ENCODE data around the gene EMILIN2. TPM values are rescaled to one million over a fixed set of nuclear protein-coding genes. Genes with fewer than 3 reads are reported as not detected.

The EMILIN2 gene
- total and polyA plus RNA-seq, 4 donors, result 0.58 to 4.6 (median 1.8) TPM

GRCh38 chr18:2897448-2898185 is 50.8 kb downstream of the EMILIN2 start:
- Histone ChIP-seq H3K36me3 (ENCODE audit: control insufficient read depth in 4 of 4, insufficient read depth in 3 of 4, low read depth in 1 of 4, low read length in 3 of 4) (no peaks in the 10 kb centered on the region), H3K9ac (ENCODE audit: low read depth in 1 of 2, low read length in 2 of 2) (no peak overlapping the region), H3K4me3 (ENCODE audit: low read depth in 1 of 3, low read length in 3 of 3) (no peak overlapping the region), H3K27ac (ENCODE audit: low read depth in 1 of 2, low read length in 2 of 2) (no peak overlapping the region), H3K4me1 (ENCODE audit: control insufficient read depth in 4 of 4, insufficient read depth in 4 of 4, low read length in 3 of 4) (no peaks in the 10 kb centered on the region), H3K27me3 (ENCODE audit: control insufficient read depth in 4 of 4, insufficient read depth in 4 of 4, low read length in 3 of 4) (no peaks in the 10 kb centered on the region), H3K9me3 (ENCODE audit: control insufficient read depth in 4 of 4, low read length in 3 of 4) (no peaks in the 10 kb centered on the region)
- DNase-seq (ENCODE audit: low spot score), result no peak
- 87% methylated on average over 12 of the region's 12 CpGs for WGBS
- TF ChIP-seq HNF4A (conservative IDR thresholded peaks at IDR 0.05) (no peak), FOXA2 (IDR thresholded peaks at IDR 0.05) (no peak), SP1 (IDR thresholded peaks at IDR 0.05) (no peak), MAX (IDR thresholded peaks at IDR 0.05) (no peak), YY1 (IDR thresholded peaks at IDR 0.05) (no peak), JUND (IDR thresholded peaks at IDR 0.05) (no peak), FOXA1 (IDR thresholded peaks at IDR 0.05) (no peak), REST (IDR thresholded peaks at IDR 0.05) (no peak), RXRA (IDR thresholded peaks at IDR 0.05) (no peak), HNF4G (IDR thresholded peaks at IDR 0.05) (no peak), CTCF (IDR thresholded peaks at IDR 0.05; ENCODE audit: low read depth, low read length, missing input control) (no peak)

- no peaks in the 10 kb centered on the region for H3K9me3 ChIP-seq (ENCODE audit: control insufficient read depth in 4 of 4, low read length in 3 of 4)
- no peak for TF ChIP-seq EGR1 (IDR thresholded peaks at IDR 0.05; ENCODE audit: low read depth in 2 of 2)
- no peak for TF ChIP-seq MAX (IDR thresholded peaks at IDR 0.05)
- no peak for TF ChIP-seq GABPA (IDR thresholded peaks at IDR 0.05 in 1 of 2, conservative IDR thresholded peaks at IDR 0.05 in 1 of 2)
- no peak for TF ChIP-seq HNF4G (IDR thresholded peaks at IDR 0.05)
- no peak for TF ChIP-seq RXRA (IDR thresholded peaks at IDR 0.05)
- no peak for TF ChIP-seq HNF4A (conservative IDR thresholded peaks at IDR 0.05)
- TF ChIP-seq RAD21 (IDR thresholded peaks at IDR 0.05), result no peak
- no peak for TF ChIP-seq CTCF (IDR thresholded peaks at IDR 0.05; ENCODE audit: low read depth, low read length, missing input control)
- no peak for TF ChIP-seq SP1 (IDR thresholded peaks at IDR 0.05)
- TF ChIP-seq FOXA1 (IDR thresholded peaks at IDR 0.05), result no peak
- TF ChIP-seq FOXA2 (IDR thresholded peaks at IDR 0.05), result no peak
- no peak for TF ChIP-seq JUND (IDR thresholded peaks at IDR 0.05)
- DNase-seq (ENCODE audit: low spot score), result no peak
- H3K27me3 ChIP-seq (ENCODE audit: control insufficient read depth in 4 of 4, insufficient read depth in 4 of 4, low read length in 3 of 4), result no peaks in the 10 kb centered on the region
- 67% methylated on average over 6 of the region's 6 CpGs for WGBS
- no peaks in the 10 kb centered on the region for H3K4me1 ChIP-seq (ENCODE audit: control insufficient read depth in 4 of 4, insufficient read depth in 4 of 4, low read length in 3 of 4)
- no peak overlapping the region for H3K27ac ChIP-seq (ENCODE audit: low read depth in 1 of 2, low read length in 2 of 2)
- no peaks in the 10 kb centered on the region for H3K36me3 ChIP-seq (ENCODE audit: control insufficient read depth in 4 of 4, insufficient read depth in 3 of 4, low read depth in 1 of 4, low read length in 3 of 4)
- H3K4me3 ChIP-seq (ENCODE audit: low read depth in 1 of 3, low read length in 3 of 3), result no peak overlapping the region
- no peak overlapping the region for H3K9ac ChIP-seq (ENCODE audit: low read depth in 1 of 2, low read length in 2 of 2)
Observed at GRCh38 chr18:2898186-2898640, 51.4 kb downstream of the EMILIN2 start.
